ENCODE data around the gene WDPCP.
"Not testable (repeated sequence)": the region's sequence is repeated elsewhere in the genome, so short reads cannot be mapped to it uniquely, and the experiment has no call there.

WDPCP gene

GRCh38 chr2:63372549-63372948 lies 215.7 kb downstream of the WDPCP start:
- no peak for DNase-seq (ENCODE audit: low read depth in 1 of 2, low spot score in 1 of 2)

- DNase-seq (ENCODE audit: low read depth in 1 of 2, low spot score in 1 of 2) = no peak
Observed at GRCh38 chr2:63369146-63369545, 219.1 kb downstream of the WDPCP start.

DNA sequence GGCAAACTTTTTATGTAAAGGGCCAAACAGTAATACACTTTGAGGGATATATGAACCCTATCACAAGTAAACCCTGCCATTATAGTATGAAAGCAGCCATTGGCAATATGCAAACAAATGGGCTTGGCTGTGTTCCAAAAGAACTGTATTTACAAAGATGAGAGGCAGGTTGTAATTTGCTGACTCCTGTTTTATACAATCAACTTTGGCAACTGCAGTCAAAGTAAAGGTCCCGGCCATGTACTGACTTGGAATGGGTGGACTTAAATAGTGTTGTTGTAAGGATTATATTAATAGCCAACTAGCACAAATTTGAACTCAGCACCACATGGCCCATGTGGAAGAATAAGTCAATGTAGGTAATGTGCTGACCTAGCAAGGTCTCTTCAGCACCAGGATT lies 223.4 kb downstream of the WDPCP start:
- DNase-seq (ENCODE audit: low read depth in 1 of 2, low spot score in 1 of 2) = no peak

- not testable (repeated sequence) for DNase-seq (ENCODE audit: low read depth in 1 of 2, low spot score in 1 of 2)
Observed at GRCh38 chr2:63357722-63358121, 230.6 kb downstream of the WDPCP start.

DNA sequence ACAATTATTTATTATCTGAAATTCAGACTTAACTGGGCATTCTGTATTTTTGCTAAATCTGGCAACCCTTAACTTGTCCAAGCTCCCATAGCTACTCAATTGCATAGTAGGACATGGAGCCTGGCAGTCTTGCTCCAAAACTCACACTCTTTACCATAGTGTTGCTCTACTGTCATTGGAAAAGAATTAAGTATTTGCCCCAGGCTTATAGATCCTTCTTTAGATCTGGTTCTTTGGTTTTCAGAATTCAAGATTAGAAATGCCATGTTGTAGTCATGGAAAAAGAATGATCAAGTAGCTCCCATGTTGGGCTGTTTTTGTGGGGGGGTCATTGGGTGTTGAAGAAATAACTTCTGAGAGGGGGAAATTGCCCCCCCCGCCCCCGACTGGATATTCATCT lies 240.9 kb downstream of the WDPCP start:
- no peak for DNase-seq (ENCODE audit: low read depth in 1 of 2, low spot score in 1 of 2)

DNA sequence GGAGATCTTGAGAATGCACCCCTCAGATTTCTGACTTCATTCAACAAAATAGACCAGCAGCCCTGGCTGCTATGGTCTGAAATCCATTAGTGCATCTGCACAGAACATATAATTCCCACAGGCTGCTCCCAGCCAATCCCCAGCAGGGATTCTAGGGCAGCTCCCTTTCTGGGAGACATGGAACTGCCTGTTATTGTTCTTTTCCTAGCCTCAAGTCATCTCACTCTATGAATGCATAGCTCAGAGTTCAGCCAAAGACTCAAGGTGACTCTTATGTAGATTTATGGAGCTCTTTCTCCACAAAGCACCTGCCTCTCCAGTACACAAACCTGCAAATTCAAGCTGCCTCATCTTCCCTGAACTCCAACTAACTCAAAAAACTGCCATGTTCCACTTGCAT lies 241.9 kb downstream of the WDPCP start:
- DNase-seq (ENCODE audit: low read depth in 1 of 2, low spot score in 1 of 2) = no peak

- DNase-seq (ENCODE audit: low read depth in 1 of 2, low spot score in 1 of 2) = no peak
Observed at GRCh38 chr2:63345285-63345633, 243.0 kb downstream of the WDPCP start.

DNA sequence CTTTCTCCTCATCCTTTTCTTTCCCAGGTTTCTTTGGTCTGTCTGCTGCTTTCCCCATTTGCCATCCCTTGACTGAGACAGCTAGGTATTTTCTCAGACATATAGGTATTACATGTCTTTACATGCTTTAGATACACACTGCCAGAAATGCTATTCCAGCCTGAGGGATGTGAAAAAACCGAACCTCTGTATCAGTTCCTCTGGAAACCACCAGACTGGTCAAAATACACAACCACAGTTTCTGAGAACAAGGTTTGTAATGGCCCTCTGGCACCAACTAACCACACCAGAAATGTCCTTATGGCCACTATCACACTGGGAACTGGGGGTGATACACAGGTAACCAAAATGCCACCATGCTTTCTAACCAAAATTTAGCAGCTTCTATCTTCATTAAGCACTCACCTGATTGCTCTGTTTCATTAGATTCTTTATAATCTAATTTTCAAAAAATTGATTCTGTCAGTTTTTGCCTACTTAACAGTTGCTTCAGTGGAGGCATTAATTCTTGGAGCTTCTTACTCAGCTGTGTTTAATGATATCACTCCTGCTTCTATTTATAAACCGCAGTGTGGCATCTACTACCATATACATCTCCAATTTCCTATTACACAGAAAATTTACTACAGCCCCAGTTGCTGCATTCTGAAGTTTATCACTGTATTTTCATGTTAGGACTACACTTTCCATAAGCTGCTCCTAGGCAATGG lies 243.5 kb downstream of the WDPCP start:
- DNase-seq (ENCODE audit: low read depth in 1 of 2, low spot score in 1 of 2) = no peak

GRCh38 chr2:63343397-63344109 lies 244.7 kb downstream of the WDPCP start:
- DNase-seq (ENCODE audit: low read depth in 1 of 2, low spot score in 1 of 2) = no peak

DNA sequence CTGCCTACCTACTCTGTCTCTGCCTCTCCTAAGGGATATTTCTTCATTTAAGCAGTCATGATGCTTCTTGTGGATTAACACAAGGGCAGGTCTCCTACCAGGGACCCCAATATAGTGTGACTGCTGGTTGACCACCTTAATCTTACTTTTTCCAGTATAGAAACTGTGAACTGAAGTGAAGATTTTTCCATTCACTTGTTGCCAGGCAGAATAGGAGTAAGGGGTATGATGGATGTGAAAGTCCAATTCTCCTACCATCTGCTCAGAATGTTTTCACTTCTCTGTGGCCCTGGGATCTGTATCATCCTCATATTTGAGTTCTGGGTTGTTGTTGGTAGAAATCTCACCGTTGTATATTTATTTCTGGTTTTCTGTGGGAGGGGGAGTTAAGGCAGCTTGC lies 247.8 kb downstream of the WDPCP start:
- DNase-seq (ENCODE audit: low read depth in 1 of 2, low spot score in 1 of 2) = no peak

DNA sequence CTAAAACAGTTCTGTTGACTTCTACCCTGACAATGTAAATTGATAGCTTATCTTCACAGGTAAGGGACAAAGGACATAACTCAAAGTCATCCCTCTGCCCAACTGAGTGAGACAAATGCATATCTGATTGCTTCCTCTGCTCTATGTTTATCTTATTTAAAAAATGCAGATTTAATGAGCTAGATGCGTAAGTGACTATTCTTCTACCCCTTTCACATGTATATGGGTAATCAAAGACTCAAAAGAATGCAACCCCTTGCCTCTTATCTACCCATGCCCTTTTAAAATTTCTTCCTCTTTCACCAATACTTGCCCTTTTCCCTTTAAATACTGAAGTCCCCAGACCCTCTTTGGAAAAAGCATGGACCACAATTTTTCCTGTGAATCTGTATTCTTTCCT lies 253.4 kb downstream of the WDPCP start:
- no peak for DNase-seq (ENCODE audit: low read depth in 1 of 2, low spot score in 1 of 2)

DNA sequence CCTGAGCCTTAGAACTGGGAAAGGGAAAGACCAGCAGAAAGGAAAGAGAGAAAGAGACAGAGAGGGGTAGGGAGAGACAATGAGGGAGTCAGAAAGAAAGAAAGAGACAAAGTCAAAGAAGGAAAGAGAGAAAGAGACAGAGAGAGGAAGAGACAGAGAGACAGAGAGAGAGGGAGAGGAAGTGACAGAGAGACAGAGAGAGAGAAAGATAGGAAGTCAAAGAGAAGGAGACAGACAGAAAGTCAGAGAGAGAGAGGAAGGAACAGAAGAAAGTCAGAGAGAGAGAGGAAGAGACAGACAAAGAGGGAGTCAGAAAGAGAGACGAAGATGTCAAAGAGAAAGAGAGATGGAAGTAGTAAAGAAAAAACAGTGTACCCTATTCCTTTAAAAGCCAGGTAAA lies 261.8 kb downstream of the WDPCP start:
- DNase-seq (ENCODE audit: low read depth in 1 of 2, low spot score in 1 of 2) = no peak

DNA sequence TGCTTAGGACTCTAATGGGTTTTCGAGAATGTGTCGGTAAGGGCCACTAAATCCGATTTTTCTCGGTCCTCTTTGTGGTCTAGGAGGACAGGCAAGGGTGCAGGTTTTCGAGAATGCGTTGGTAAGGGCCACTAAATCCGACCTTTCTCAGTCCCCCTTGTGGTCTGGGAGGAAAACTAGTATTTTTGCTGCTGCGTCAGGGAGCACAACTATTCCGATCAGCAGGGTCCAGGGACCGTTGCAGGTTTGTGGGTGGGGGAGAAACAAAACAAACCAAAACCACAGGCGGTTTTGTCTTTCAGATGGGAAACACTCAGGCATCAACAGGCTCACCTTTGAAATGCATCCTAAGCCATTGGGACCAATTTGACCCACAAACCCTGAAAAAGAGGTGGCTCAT lies 264.6 kb downstream of the WDPCP start:
- DNase-seq (ENCODE audit: low read depth in 1 of 2, low spot score in 1 of 2) = not testable (repeated sequence)

DNA sequence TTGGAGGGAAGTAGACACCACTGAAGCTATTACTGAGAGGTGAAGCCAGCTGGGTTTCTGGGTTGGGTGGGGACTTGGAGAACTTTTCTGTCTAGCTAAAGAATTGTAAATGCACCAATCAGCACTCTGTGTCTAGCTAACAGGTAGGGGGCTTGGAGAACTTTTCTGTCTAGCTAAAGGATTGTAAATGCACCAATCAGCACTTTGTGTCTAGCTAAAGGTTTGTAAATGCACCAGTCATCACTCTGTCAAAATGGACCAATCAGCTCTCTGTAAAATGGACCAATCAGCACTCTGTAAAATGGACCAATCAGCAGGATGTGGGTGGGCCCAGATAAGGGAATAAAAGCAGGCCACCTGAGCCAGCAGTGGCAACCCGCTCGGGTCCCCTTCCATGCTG lies 266.3 kb downstream of the WDPCP start:
- DNase-seq (ENCODE audit: low read depth in 1 of 2, low spot score in 1 of 2) = not testable (repeated sequence)

- no peak for DNase-seq (ENCODE audit: low read depth in 1 of 2, low spot score in 1 of 2)
Observed at GRCh38 chr2:63320669-63321068, 267.6 kb downstream of the WDPCP start.

- DNase-seq (ENCODE audit: low read depth in 1 of 2, low spot score in 1 of 2) = no peak
Observed at GRCh38 chr2:63310614-63311013, 277.7 kb downstream of the WDPCP start.

DNA sequence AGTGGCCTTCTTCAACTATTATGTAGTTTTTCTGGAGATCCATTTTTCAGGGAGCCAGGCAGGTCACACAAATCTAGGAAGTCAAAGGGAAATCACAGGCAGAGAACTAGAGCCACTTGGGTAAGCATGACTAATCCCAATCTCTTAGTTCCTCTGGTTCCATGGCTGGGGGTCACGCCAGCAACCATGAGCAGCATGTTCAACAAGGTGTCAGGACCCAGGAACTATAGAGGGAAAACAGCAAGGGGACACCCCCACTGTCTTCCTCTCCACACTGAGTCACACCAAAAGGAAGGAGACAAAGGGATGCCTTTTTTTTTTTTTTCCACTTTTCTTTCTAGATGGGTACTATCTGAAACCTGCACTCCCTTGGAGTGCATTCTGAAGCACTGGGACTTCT lies 286.8 kb downstream of the WDPCP start:
- DNase-seq (ENCODE audit: low read depth in 1 of 2, low spot score in 1 of 2) = no peak

DNA sequence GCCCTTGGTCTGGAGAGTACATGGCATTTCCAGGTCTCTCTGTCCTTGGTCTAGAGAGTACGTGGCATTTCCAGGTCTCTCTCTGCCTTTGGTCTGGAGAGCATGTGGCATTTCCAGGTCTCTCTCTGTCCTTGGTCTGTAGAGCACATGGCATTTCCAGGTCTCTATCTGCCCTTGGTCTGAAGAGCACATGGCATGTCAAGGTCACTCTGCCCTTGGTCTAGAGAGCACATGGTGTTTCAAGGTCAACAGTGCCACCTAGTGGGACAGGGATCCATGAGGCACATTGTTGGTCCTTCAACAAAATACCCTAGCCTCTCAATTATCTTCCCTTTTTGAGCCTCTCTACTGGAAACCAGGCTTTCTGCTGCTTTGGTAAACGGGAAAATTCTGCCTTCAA lies 287.4 kb downstream of the WDPCP start:
- DNase-seq (ENCODE audit: low read depth in 1 of 2, low spot score in 1 of 2) = no peak

- no peak for DNase-seq (ENCODE audit: low read depth in 1 of 2, low spot score in 1 of 2)
Observed at GRCh38 chr2:63287956-63288355, 300.3 kb downstream of the WDPCP start.

GRCh38 chr2:63286520-63286919 lies 301.8 kb downstream of the WDPCP start:
- DNase-seq (ENCODE audit: low read depth in 1 of 2, low spot score in 1 of 2) = not testable (repeated sequence)

DNA sequence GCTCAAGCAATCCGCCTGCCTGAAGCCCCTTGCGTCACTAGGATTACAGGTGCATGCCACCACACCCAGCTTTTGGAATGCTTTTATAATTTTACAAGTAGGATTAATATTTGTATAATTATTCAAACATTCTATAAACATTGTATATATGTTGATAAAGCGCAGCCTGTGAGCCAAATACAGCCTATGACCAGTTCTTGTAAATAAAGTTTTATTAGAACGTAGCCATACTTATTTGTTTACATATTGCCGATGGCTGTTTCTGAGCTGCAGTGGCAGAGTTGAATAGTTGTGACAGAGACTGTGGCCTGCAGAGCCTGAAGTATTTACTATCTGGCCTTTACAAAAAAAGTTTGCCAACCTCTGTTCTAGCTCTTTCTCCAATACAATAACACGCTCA lies 305.0 kb downstream of the WDPCP start:
- no peak for DNase-seq (ENCODE audit: low read depth in 1 of 2, low spot score in 1 of 2)

GRCh38 chr2:63272560-63272959 lies 315.7 kb downstream of the WDPCP start:
- DNase-seq (ENCODE audit: low read depth in 1 of 2, low spot score in 1 of 2) = no peak

GRCh38 chr2:63270717-63271116 lies 317.6 kb downstream of the WDPCP start:
- no peak for DNase-seq (ENCODE audit: low read depth in 1 of 2, low spot score in 1 of 2)

All from activated CD4-positive, alpha-beta T cell treated with anti-CD3 and anti-CD28 coated beads, Interleukin-2, amount 50 U/mL, for 24 hours (primary cell).